Measurements from ENCODE around the gene AFG1L. TPM values are rescaled to one million over a fixed set of nuclear protein-coding genes. Genes with fewer than 3 reads are reported as not detected.

AFG1L gene
- total RNA-seq, 3 donors from 2014 or later (not counting 1 experiment from before 2014, with no cell fraction given), result 4.8 to 9.2 (median 5.2) TPM

DNA sequence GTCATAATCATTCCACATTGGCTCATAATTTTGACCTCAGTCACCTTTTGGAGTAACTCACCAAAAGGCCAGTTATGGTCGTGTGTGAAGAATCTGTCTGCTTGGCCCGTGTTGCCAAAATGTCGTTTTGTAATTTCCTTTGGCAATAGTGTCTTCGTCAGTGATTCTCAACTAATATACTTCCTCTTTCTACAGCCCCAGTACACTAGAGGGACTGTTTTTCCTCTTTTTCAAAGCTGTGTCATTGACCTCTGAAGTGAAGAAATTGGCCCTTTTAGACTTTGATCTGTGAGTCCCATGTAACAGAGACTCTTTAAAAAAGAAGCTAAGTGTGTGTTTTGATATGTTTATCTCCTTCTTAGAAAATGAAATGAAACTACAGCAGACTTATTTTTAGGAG is 271.0 kb downstream of the AFG1L start:
- peak overlapping the region; percentile 79 to 91 for H3K27ac Mint-ChIP-seq
- H3K4me3 Mint-ChIP-seq, result peak overlapping the region; percentile 76
- no peak overlapping the region for H3K4me3 ChIP-seq (ENCODE audit: low read length)
- H3K4me1 ChIP-seq (ENCODE audit: control insufficient read depth, insufficient read depth, low read length), result peaks cover 38% of the 10 kb centered on the region
- H3K27ac ChIP-seq (ENCODE audit: low read length), result peak overlapping the region; percentile 68
- peaks cover 22% of the 10 kb centered on the region for H3K36me3 ChIP-seq (ENCODE audit: control insufficient read depth, insufficient read depth, low read length)
- no peaks in the 10 kb centered on the region for H3K27me3 ChIP-seq (ENCODE audit: control insufficient read depth, insufficient read depth, low read length)
- DNase-seq (peak in 1 of 2 donors; percentile 40), ATAC-seq (peak; percentile 32 to 65 (median 36))
- intact Hi-C loops (cut with micrococcal nuclease), result loop anchor here (5.0 kb wide), 1 partner anchor 71 kb away; no protein-coding TSS in a partner anchor
- TF ChIP-seq, protein P1, sequence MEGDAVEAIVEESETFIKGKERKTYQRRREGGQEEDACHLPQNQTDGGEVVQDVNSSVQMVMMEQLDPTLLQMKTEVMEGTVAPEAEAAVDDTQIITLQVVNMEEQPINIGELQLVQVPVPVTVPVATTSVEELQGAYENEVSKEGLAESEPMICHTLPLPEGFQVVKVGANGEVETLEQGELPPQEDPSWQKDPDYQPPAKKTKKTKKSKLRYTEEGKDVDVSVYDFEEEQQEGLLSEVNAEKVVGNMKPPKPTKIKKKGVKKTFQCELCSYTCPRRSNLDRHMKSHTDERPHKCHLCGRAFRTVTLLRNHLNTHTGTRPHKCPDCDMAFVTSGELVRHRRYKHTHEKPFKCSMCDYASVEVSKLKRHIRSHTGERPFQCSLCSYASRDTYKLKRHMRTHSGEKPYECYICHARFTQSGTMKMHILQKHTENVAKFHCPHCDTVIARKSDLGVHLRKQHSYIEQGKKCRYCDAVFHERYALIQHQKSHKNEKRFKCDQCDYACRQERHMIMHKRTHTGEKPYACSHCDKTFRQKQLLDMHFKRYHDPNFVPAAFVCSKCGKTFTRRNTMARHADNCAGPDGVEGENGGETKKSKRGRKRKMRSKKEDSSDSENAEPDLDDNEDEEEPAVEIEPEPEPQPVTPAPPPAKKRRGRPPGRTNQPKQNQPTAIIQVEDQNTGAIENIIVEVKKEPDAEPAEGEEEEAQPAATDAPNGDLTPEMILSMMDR (IDR thresholded peaks at IDR 0.05), result no peak
- no peaks in the 10 kb centered on the region for H3K9me3 Mint-ChIP-seq
- H3K4me1 Mint-ChIP-seq, result peaks cover 75 to 76% of the 10 kb centered on the region in 2 donors
- H3K9me3 ChIP-seq (ENCODE audit: control insufficient read depth, insufficient read depth, low read length), result no peaks in the 10 kb centered on the region
- H3K27me3 Mint-ChIP-seq (ENCODE audit: low read depth in 2 of 2), result no peaks in the 10 kb centered on the region
- H3K36me3 Mint-ChIP-seq, result peaks cover under 1% of the 10 kb centered on the region
- WGBS (ENCODE audit: insufficient coverage), result 5% methylated on average over 4 of the region's 4 CpGs

DNA sequence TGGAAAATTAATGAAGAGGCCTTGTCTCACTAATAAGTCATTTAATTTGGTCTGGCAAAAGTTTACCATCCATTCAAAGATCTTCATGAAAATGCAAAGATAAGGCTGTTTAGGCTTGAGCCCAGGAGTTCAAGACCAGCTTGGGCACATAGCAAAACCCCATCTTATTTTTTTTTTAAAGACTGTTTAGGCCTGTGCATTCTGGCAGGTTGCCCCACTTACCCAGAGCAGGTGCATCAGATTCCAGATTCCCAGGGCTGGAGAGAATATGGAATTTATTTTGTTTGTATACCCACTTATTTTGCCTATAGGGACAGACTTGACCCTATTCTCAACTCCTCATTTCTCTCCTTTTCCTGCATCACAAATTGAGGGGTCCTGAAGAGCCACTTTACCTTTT is 271.6 kb downstream of the AFG1L start:
- H3K4me1 Mint-ChIP-seq, result peaks cover 80 to 81% of the 10 kb centered on the region in 2 donors
- DNase-seq, result no peak
- no peak for ATAC-seq
- no peak overlapping the region for H3K4me3 ChIP-seq (ENCODE audit: low read length)
- H3K9me3 ChIP-seq (ENCODE audit: control insufficient read depth, insufficient read depth, low read length), result no peaks in the 10 kb centered on the region
- peaks cover 38% of the 10 kb centered on the region for H3K4me1 ChIP-seq (ENCODE audit: control insufficient read depth, insufficient read depth, low read length)
- H3K4me3 Mint-ChIP-seq, result peak overlapping the region; percentile 76
- H3K36me3 Mint-ChIP-seq, result peaks cover 6% of the 10 kb centered on the region
- intact Hi-C loops (cut with micrococcal nuclease), result loop anchor here (5.0 kb wide), 1 partner anchor 71 kb away; no protein-coding TSS in a partner anchor
- peak overlapping the region; percentile 68 for H3K27ac ChIP-seq (ENCODE audit: low read length)
- no peaks in the 10 kb centered on the region for H3K9me3 Mint-ChIP-seq
- TF ChIP-seq, protein P1 (IDR thresholded peaks at IDR 0.05), result no peak
- H3K27me3 Mint-ChIP-seq (ENCODE audit: low read depth in 2 of 2), result no peaks in the 10 kb centered on the region
- peak overlapping the region; percentile 79 to 91 for H3K27ac Mint-ChIP-seq
- H3K36me3 ChIP-seq (ENCODE audit: control insufficient read depth, insufficient read depth, low read length), result peaks cover 24% of the 10 kb centered on the region
- H3K27me3 ChIP-seq (ENCODE audit: control insufficient read depth, insufficient read depth, low read length), result no peaks in the 10 kb centered on the region

DNA sequence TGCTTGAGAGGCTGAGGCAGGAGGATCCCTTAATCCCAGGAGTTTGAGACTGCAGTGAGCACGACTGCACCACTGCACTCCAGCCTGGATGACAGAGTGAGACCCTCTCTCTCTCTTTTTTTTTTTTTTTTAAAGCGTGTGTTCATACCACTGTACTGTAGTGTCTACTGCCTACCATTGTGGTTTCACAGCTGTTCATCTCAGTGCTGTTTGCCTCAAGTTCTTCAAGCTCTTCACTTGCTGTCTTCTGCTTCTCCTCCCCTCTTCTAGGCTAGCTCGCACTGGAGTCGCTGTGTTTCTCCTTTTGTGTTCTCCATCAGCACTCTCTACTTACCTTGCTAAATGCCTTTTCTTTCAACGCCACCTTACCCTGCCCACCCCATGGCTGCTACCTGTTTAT is 273.2 kb downstream of the AFG1L start:
- Histone ChIP-seq H3K9me3 (ENCODE audit: control insufficient read depth, insufficient read depth, low read length) (no peaks in the 10 kb centered on the region), H3K4me1 (ENCODE audit: control insufficient read depth, insufficient read depth, low read length) (peaks cover 25% of the 10 kb centered on the region), H3K4me3 (ENCODE audit: low read length) (no peak overlapping the region), H3K27ac (ENCODE audit: low read length) (no peak overlapping the region), H3K27me3 (ENCODE audit: control insufficient read depth, insufficient read depth, low read length) (no peaks in the 10 kb centered on the region), H3K36me3 (ENCODE audit: control insufficient read depth, insufficient read depth, low read length) (peaks cover 33% of the 10 kb centered on the region)
- Mint-ChIP-seq H3K4me1 (peaks cover 72 to 75% of the 10 kb centered on the region in 2 donors), H3K9me3 (no peaks in the 10 kb centered on the region), H3K36me3 (peaks cover 10% of the 10 kb centered on the region), H3K27me3 (ENCODE audit: low read depth in 2 of 2) (no peaks in the 10 kb centered on the region), H3K4me3 (peak overlapping the region; percentile 79), H3K27ac (peak overlapping the region; percentile 60 to 66)
- DNase-seq, result no peak
- intact Hi-C loops (cut with micrococcal nuclease), result loop anchor here (1.0 to 5.0 kb wide), 3 partner anchors 8 to 69 kb away; partner anchors contain the start of gene FOXO3
- TF ChIP-seq, protein P1 (IDR thresholded peaks at IDR 0.05), result no peak
- ATAC-seq, result peak; percentile 67 to 81 (median 73)
- 31% methylated on average over 4 of the region's 5 CpGs for WGBS (ENCODE audit: insufficient coverage)
